Prostate gland (tissue), 2 donors: Measurements from ENCODE around the gene PDE5A.

ENCODE experiments used
- CTCF ChIP-seq, 4 experiments: fragments of 200-600 bp in 2 of 4; fragments of 450-650 bp in 2 of 4; sonication (generic) in 2 of 4; IDR thresholded peaks; 1 replicate in 3 of 4; 2 replicates in 1 of 4; pipeline ENCODE4 v1.5.1; 2016 to 2019; ENCODE audit warnings: antibody characterized with exemption in 4 of 4, mild to moderate bottlenecking in 2 of 4, moderate library complexity in 2 of 4
- POLR2A ChIP-seq: fragments of 450-650 bp; IDR thresholded peaks from one replicate; pipeline ENCODE4 v1.6.1; 2016; ENCODE audit warnings: antibody characterized with exemption, mild to moderate bottlenecking

GRCh38 chr4:119641765-119642164, 13.2 kb upstream of the PDE5A start:
- TF ChIP-seq CTCF (IDR thresholded peaks at IDR 0.05) (no peak), POLR2A (no peak)
